H9 (cell line): ENCODE measurements around the gene ABCD3. TPM values are rescaled to one million over a fixed set of nuclear protein-coding genes. Genes with fewer than 3 reads are reported as not detected.
"Not testable (repeated sequence)": the region's sequence is repeated elsewhere in the genome, so short reads cannot be mapped to it uniquely, and the experiment has no call there.

Experiments used
- DNase-seq: peaks from one replicate; pipeline ENCODE4 v3.0.0-alpha.2; 2017
- H2AFZ ChIP-seq: one replicate; pipeline ENCODE4 v1.6.1; 2013; ENCODE audit warnings: mild to moderate bottlenecking, low read length, control low read depth, moderate library complexity
- H2AK5ac ChIP-seq: 2 replicates; pipeline ENCODE4 v1.6.1; 2013; ENCODE audit warnings: low read length, control low read depth, mixed read lengths; ENCODE audit not compliant: insufficient read length
- H2BK120ac ChIP-seq: one replicate; pipeline ENCODE4 v1.6.1; 2013; ENCODE audit warnings: low read depth, mild to moderate bottlenecking, low read length, control low read depth, inconsistent platforms; ENCODE audit not compliant: poor library complexity, severe bottlenecking
- H2BK12ac ChIP-seq: 2 replicates; pipeline ENCODE4 v1.6.1; 2013; ENCODE audit warnings: low read length, control low read depth, mixed read lengths, low read depth; ENCODE audit not compliant: insufficient read length
- H2BK15ac ChIP-seq: 2 replicates; pipeline ENCODE4 v1.6.1; 2013; ENCODE audit warnings: low read depth, low read length, control low read depth
- H2BK20ac ChIP-seq: one replicate; pipeline ENCODE4 v1.6.1; 2013; ENCODE audit warnings: low read depth, mild to moderate bottlenecking, low read length, control low read depth, inconsistent platforms; ENCODE audit not compliant: poor library complexity, severe bottlenecking
- H2BK5ac ChIP-seq: 2 replicates; pipeline ENCODE4 v1.6.1; 2013; ENCODE audit warnings: low read length, control low read depth, mixed read lengths; ENCODE audit not compliant: insufficient read length
- H3K14ac ChIP-seq: 2 replicates; pipeline ENCODE4 v1.6.1; 2013; ENCODE audit warnings: low read length, control low read depth; ENCODE audit not compliant: insufficient read depth
- H3K18ac ChIP-seq: 2 replicates; pipeline ENCODE4 v1.6.1; 2013; ENCODE audit warnings: low read depth, mild to moderate bottlenecking, mixed read lengths, low read length, control low read depth; ENCODE audit not compliant: insufficient read length
- H3K23ac ChIP-seq: 2 replicates; pipeline ENCODE4 v1.6.1; 2013; ENCODE audit warnings: low read length, control low read depth, mixed read lengths, low read depth; ENCODE audit not compliant: insufficient read length
- H3K23me2 ChIP-seq: 2 replicates; pipeline ENCODE4 v1.6.1; 2013; ENCODE audit warnings: low read depth, mild to moderate bottlenecking, mixed read lengths, low read length, control low read depth; ENCODE audit not compliant: insufficient read length, poor library complexity, severe bottlenecking
- H3K27ac ChIP-seq: 2 replicates; pipeline ENCODE4 v1.5.1; 2013; ENCODE audit warnings: low read length, control low read depth, mixed read lengths, low read depth; ENCODE audit not compliant: insufficient read length
- H3K27me3 ChIP-seq: 2 replicates; pipeline ENCODE4 v1.6.1; 2013; ENCODE audit warnings: low read length, control low read depth, inconsistent platforms; ENCODE audit not compliant: insufficient read depth
- H3K4ac ChIP-seq: 2 replicates; pipeline ENCODE4 v1.6.1; 2013; ENCODE audit warnings: low read depth, mild to moderate bottlenecking, control low read depth, inconsistent platforms, low read length, moderate library complexity
- H3K4me1 ChIP-seq: 2 replicates; pipeline ENCODE4 v1.6.1; 2013; ENCODE audit warnings: low read length, control low read depth, inconsistent platforms; ENCODE audit not compliant: insufficient read depth
- H3K4me2 ChIP-seq: 2 replicates; pipeline ENCODE4 v1.6.1; 2013; ENCODE audit warnings: low read length, control low read depth, mixed read lengths; ENCODE audit not compliant: insufficient read length, insufficient read depth
- H3K56ac ChIP-seq: 2 replicates; pipeline ENCODE4 v1.6.1; 2013; ENCODE audit warnings: low read depth, mild to moderate bottlenecking, mixed read lengths, low read length, control low read depth; ENCODE audit not compliant: insufficient read length
- H3K79me1 ChIP-seq: 2 replicates; pipeline ENCODE4 v1.6.1; 2013; ENCODE audit warnings: low read depth, mild to moderate bottlenecking, moderate library complexity, low read length, control low read depth, inconsistent platforms; ENCODE audit not compliant: insufficient read depth, poor library complexity, severe bottlenecking
- H3K79me2 ChIP-seq: 2 replicates; pipeline ENCODE4 v1.6.1; 2013; ENCODE audit warnings: low read length, control low read depth, inconsistent platforms; ENCODE audit not compliant: insufficient read depth
- H3K9ac ChIP-seq: 2 replicates; pipeline ENCODE4 v1.6.1; 2013; ENCODE audit warnings: low read length, control low read depth, mixed read lengths; ENCODE audit not compliant: insufficient read length; ENCODE audit errors: extremely low read depth
- H3K9me3 ChIP-seq: one replicate; pipeline ENCODE4 v1.6.1; 2013; ENCODE audit warnings: low read depth, low read length, inconsistent platforms; ENCODE audit not compliant: control insufficient read depth
- H3T11ph ChIP-seq: one replicate; pipeline ENCODE4 v1.6.1; 2013; ENCODE audit warnings: mild to moderate bottlenecking, low read length, control low read depth, inconsistent platforms
- H4K20me1 ChIP-seq: one replicate; pipeline ENCODE4 v1.6.1; 2013; ENCODE audit not compliant: control insufficient read depth, insufficient read length, insufficient read depth
- H4K5ac ChIP-seq: 2 replicates; pipeline ENCODE4 v1.6.1; 2013; ENCODE audit warnings: low read depth, mild to moderate bottlenecking, mixed read lengths, low read length, control low read depth; ENCODE audit not compliant: insufficient read length
- H4K8ac ChIP-seq: replicated peaks from 2 replicates; pipeline ENCODE4 v1.6.1; 2013; ENCODE audit warnings: low read length, control low read depth, mixed read lengths, low read depth; ENCODE audit not compliant: insufficient read length
- H4K91ac ChIP-seq: 2 replicates; pipeline ENCODE4 v1.6.1; 2013; ENCODE audit warnings: low read depth, mild to moderate bottlenecking, moderate library complexity, mixed read lengths, low read length, control low read depth; ENCODE audit not compliant: insufficient read length
- H3K27ac Mint-ChIP-seq, 3 experiments: 2 replicates in 2 of 3; 3 replicates in 1 of 3; pipeline ENCODE4 v1.8.0; 2020 to 2021; ENCODE audit warnings: mixed read lengths in 3 of 3, mild to moderate bottlenecking in 1 of 3, moderate library complexity in 1 of 3
- H3K27me3 Mint-ChIP-seq: 2 replicates; pipeline ENCODE4 v1.8.0; 2021; ENCODE audit warnings: low read depth, mild to moderate bottlenecking, moderate library complexity, mixed read lengths
- H3K36me3 Mint-ChIP-seq, 3 experiments: 2 replicates in 2 of 3; 3 replicates in 1 of 3; pipeline ENCODE4 v1.8.0; 2020 to 2021; ENCODE audit warnings: low read depth in 3 of 3, mixed read lengths in 3 of 3; ENCODE audit not compliant: insufficient read depth in 1 of 3
- H3K4me1 Mint-ChIP-seq, 2 experiments: 2 replicates each; pipeline ENCODE4 v1.8.0; 2020; ENCODE audit warnings: mixed read lengths in 2 of 2
- H3K4me3 Mint-ChIP-seq, 2 experiments: 2 replicates in 1 of 2; 3 replicates in 1 of 2; pipeline ENCODE4 v1.8.0; 2020 to 2021; ENCODE audit warnings: mild to moderate bottlenecking in 2 of 2, mixed read lengths in 2 of 2, moderate library complexity in 1 of 2
- H3K9me3 Mint-ChIP-seq, 2 experiments: 2 replicates in 1 of 2; 3 replicates in 1 of 2; pipeline ENCODE4 v1.8.0; 2020; ENCODE audit warnings: mild to moderate bottlenecking in 2 of 2, mixed read lengths in 2 of 2, moderate library complexity in 1 of 2
- WGBS: extraction: QIAGEN DNeasy Blood & Tissue Kit; methylation state at CpG from one replicate; pipeline ENCODE4 v1.1.7; 2013; ENCODE audit warnings: missing lambda C conversion rate, low lambda C conversion rate, mixed read lengths; ENCODE audit not compliant: insufficient read length; ENCODE audit errors: extremely low coverage; 5-methylcytosine and 5-hydroxymethylcytosine counted together
- total RNA-seq: library from RNA; stranded (reverse); gene quantifications from 2 replicates; pipeline ENCODE4 v1.2.1, GENCODE V29; 2021

Gene ABCD3
- total RNA-seq, 1 experiment from 2014 or later = 32.0 TPM

DNA sequence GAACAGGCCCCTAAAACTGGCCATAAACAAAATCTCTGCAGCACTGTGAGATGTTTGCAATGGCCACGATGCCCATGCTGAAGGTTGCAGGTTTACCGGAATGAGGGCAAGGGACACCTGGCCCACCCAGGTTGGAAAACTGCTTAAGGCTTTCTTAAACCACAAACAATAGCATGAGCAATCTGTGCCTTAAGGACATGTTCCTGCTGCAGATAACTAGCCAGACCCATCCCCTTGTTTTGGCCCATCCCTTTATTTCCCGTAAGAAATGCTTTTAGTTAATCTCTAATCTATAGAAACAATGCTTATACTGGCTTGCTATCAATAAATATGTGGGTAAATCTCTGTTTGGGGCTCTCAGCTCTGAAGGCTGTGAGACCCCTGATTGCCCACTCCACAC is 26.6 kb downstream of the ABCD3 start:
- not testable (repeated sequence) for H4K20me1 ChIP-seq, H3K27ac Mint-ChIP-seq, H3K23me2 ChIP-seq, DNase-seq, H4K91ac ChIP-seq, H3K79me1 ChIP-seq, H3K4ac ChIP-seq, H2BK120ac ChIP-seq, H4K5ac ChIP-seq, H3K27me3 ChIP-seq, H2BK15ac ChIP-seq, H2BK12ac ChIP-seq, H3K4me1 ChIP-seq, H3K4me2 ChIP-seq, H3K23ac ChIP-seq, H2BK5ac ChIP-seq, H3K79me2 ChIP-seq, H3K4me1 Mint-ChIP-seq, H3K27ac ChIP-seq, H2AK5ac ChIP-seq, H3K4me3 Mint-ChIP-seq, H3K9ac ChIP-seq, H3K56ac ChIP-seq, H2AFZ ChIP-seq, H3K18ac ChIP-seq, H3K27me3 Mint-ChIP-seq, H3K14ac ChIP-seq, H2BK20ac ChIP-seq, H4K8ac ChIP-seq, H3T11ph ChIP-seq
- Mint-ChIP-seq H3K9me3 (peaks cover 67 to 86% of the 10 kb centered on the region in 2 experiments), H3K36me3 (peaks cover 48 to 85% (median 65%) of the 10 kb centered on the region in 3 experiments)
- peaks cover 23% of the 10 kb centered on the region for H3K9me3 ChIP-seq
- WGBS = no CpG with 5 or more reads among the region's 3 CpGs

DNA sequence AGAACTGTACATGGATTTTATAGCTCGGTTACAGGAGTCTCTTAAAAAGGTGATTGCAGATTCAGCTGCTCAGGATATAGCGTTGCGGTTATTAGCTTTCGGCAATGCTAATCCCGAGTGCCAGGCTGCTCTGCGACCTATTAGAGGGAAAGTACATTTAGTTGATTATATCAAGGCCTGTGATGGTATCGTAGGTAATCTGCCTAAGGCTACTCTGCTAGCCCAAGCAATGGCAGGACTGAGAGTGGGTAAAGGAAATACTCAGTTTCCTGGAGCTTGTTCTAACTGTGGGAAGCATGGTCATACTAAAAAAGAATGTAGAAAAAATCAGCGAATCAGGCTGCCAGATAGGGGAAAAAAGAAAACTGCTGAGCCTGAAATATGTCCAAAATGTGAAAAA is 27.5 kb downstream of the ABCD3 start:
- H3K9me3 ChIP-seq = peaks cover 28% of the 10 kb centered on the region
- H3K79me2 ChIP-seq, H3K9ac ChIP-seq, H3K27me3 Mint-ChIP-seq, H4K20me1 ChIP-seq, H2BK20ac ChIP-seq, H3K56ac ChIP-seq, H4K91ac ChIP-seq, H3K27me3 ChIP-seq, H3K4me1 Mint-ChIP-seq, H3K4ac ChIP-seq, H2BK120ac ChIP-seq, H2BK15ac ChIP-seq, H3K14ac ChIP-seq, H4K5ac ChIP-seq, H3K4me1 ChIP-seq, H3K23ac ChIP-seq, H3K18ac ChIP-seq, H3K4me3 Mint-ChIP-seq, H2AK5ac ChIP-seq, H3K79me1 ChIP-seq, H3K4me2 ChIP-seq, H3K27ac ChIP-seq, H3T11ph ChIP-seq, H2BK5ac ChIP-seq, H4K8ac ChIP-seq, H2AFZ ChIP-seq, H3K23me2 ChIP-seq, DNase-seq, H3K27ac Mint-ChIP-seq, H2BK12ac ChIP-seq: not testable (repeated sequence)
- WGBS = no CpG with 5 or more reads among the region's 8 CpGs
- Mint-ChIP-seq H3K9me3 (peaks cover 76 to 90% of the 10 kb centered on the region in 2 experiments), H3K36me3 (peaks cover 58 to 86% (median 75%) of the 10 kb centered on the region in 3 experiments)
